GM18873 (cell line): ENCODE results near the gene CD47.

ENCODE experiments used
- ATAC-seq: cut with Tn5 transposase; IDR thresholded peaks from one replicate; pipeline ENCODE4 v1.9.1; 2021; ENCODE audit warnings: mild to moderate bottlenecking, moderate library complexity, moderate number of reproducible peaks; ENCODE audit not compliant: unreplicated experiment, low FRiP score

CD47 gene

GRCh38 chr3:108090701-108091497 lies at the start of gene CD47:
TSS of gene CD47 (minus strand) at chr3:108091031. CDS start at chr3:108090908, 123 bp downstream.
- peak; percentile 44 for ATAC-seq

GRCh38 chr3:108137460-108137814 lies 46.6 kb upstream of the CD47 start:
- no peak for ATAC-seq

- ATAC-seq, result no peak
These were observed 46.0 kb upstream of the CD47 start for GRCh38 chr3:108136561-108137459.

- ATAC-seq, result peak; percentile 30
These were observed 43.7 kb upstream of the CD47 start for GRCh38 chr3:108134555-108134880.

- no peak for ATAC-seq
These were observed 43.2 kb upstream of the CD47 start for GRCh38 chr3:108133858-108134554.

- no peak for ATAC-seq
These were observed 42.2 kb upstream of the CD47 start for GRCh38 chr3:108133048-108133369.

GRCh38 chr3:108131475-108132134 lies 40.8 kb upstream of the CD47 start:
- ATAC-seq, result no peak

- no peak for ATAC-seq
These were observed 40.1 kb upstream of the CD47 start for GRCh38 chr3:108130701-108131474.

GRCh38 chr3:108130236-108130635 lies 39.4 kb upstream of the CD47 start:
- ATAC-seq, result no peak

GRCh38 chr3:108127301-108127988 lies 36.6 kb upstream of the CD47 start:
- no peak for ATAC-seq

GRCh38 chr3:108126348-108126747 lies 35.5 kb upstream of the CD47 start:
- no peak for ATAC-seq

- peak; percentile 64 for ATAC-seq
These were observed 34.8 kb upstream of the CD47 start for GRCh38 chr3:108125550-108126071.

- ATAC-seq, result no peak
These were observed 34.3 kb upstream of the CD47 start for GRCh38 chr3:108125153-108125543.

GRCh38 chr3:108124337-108125152 lies 33.7 kb upstream of the CD47 start:
- ATAC-seq, result peak; percentile 79

GRCh38 chr3:108123326-108123725 lies 32.5 kb upstream of the CD47 start:
- no peak for ATAC-seq

GRCh38 chr3:108122276-108122675 lies 31.4 kb upstream of the CD47 start:
- ATAC-seq, result no peak

GRCh38 chr3:108119398-108120104 lies 28.7 kb upstream of the CD47 start:
- no peak for ATAC-seq
